Measurements from ENCODE around the gene REL.

The REL gene

DNA sequence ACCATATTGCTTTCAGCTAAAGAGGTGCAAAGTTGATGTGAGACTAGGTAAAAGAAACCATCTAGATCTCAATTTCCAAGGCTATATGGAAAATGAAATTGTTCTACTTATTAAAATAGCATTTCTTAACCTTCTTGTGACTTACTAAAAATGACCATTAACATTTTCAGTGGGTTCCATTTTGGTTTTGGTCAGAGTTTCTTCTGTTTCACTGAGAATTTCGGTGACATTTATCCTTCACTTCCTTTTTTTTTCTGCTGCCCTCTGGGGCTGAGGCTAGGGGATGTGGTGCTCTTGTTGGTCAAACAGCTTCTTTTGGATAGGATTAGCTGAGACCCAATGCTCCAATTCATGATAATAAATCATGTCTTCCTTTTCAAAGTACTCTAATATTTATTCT lies 44.3 kb upstream of the REL start:
- Histone ChIP-seq H3K36me3 (replicated peaks) (no peaks in the 10 kb centered on the region), H3K27ac (no peak overlapping the region), H3K27me3 (replicated peaks) (no peaks in the 10 kb centered on the region), H3K4me3 (ENCODE audit: low read depth, low read length) (no peak overlapping the region)
- DNase-seq, result no peak
- in situ Hi-C loops (cut with HindIII; ENCODE audit: low pct_ligation_motif_present, low sequenced_read_pairs), result no loop called here
- TF ChIP-seq, protein P1, sequence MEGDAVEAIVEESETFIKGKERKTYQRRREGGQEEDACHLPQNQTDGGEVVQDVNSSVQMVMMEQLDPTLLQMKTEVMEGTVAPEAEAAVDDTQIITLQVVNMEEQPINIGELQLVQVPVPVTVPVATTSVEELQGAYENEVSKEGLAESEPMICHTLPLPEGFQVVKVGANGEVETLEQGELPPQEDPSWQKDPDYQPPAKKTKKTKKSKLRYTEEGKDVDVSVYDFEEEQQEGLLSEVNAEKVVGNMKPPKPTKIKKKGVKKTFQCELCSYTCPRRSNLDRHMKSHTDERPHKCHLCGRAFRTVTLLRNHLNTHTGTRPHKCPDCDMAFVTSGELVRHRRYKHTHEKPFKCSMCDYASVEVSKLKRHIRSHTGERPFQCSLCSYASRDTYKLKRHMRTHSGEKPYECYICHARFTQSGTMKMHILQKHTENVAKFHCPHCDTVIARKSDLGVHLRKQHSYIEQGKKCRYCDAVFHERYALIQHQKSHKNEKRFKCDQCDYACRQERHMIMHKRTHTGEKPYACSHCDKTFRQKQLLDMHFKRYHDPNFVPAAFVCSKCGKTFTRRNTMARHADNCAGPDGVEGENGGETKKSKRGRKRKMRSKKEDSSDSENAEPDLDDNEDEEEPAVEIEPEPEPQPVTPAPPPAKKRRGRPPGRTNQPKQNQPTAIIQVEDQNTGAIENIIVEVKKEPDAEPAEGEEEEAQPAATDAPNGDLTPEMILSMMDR (IDR thresholded peaks at IDR 0.05; ENCODE audit: low read depth, low read length, missing control alignments), result no peak

DNA sequence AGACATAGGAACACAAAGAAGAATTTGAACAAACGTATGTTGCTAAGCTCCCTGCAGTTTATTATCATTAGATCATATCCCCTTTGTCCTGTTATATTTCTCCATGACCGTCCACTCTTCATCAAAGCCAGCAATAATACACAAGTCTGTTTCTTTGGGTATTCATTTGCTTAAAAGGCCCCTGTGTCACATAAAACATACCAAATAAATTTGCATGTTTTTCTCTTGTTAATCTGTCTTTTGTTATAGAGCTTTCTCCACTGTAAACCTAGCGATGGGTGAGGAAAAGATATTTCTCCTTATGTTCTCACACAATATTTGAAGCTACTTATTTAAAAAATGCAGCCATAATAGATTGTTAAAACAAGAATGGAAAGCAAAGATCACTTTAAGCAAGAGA lies 42.9 kb upstream of the REL start:
- Histone ChIP-seq H3K27me3 (replicated peaks) (no peaks in the 10 kb centered on the region), H3K27ac (no peak overlapping the region), H3K36me3 (replicated peaks) (no peaks in the 10 kb centered on the region), H3K4me3 (ENCODE audit: low read depth, low read length) (no peak overlapping the region)
- TF ChIP-seq, protein P1 (IDR thresholded peaks at IDR 0.05; ENCODE audit: low read depth, low read length, missing control alignments), result no peak
- DNase-seq, result no peak
- in situ Hi-C loops (cut with HindIII; ENCODE audit: low pct_ligation_motif_present, low sequenced_read_pairs), result no loop called here

DNA sequence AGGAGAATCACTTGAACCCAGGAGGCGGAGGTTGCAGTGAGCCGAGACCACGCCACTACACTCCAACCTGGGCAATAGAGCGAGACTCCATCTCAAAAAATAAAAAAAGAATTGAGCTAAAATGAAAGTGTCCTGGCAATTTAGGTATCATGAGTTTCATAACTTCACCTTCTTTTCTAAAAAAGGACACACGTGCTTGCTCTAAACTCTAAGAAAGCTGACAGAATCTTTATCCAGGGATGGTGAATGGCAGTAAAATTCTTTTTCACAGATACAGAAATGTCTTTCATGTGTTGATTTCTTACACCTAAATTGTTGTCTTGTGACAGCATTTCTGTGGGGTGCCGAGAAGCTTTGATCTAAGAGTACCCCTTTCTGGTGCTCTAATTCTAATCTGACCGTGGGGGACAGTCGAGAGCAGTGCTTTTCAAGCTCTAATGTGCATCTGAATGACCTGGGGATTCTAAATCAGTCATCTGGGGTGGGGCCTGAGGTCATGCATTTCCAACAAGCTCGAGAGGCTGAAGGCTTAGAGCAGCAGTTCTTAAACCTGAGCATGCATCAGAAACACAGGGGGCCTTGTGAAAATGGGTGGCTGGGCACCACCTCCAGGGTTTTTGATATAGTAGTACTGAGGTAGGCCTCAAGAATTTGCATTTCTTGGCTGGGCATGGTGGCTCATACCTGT lies 42.1 kb upstream of the REL start:
- no peaks in the 10 kb centered on the region for H3K27me3 ChIP-seq (replicated peaks)
- DNase-seq, result no peak
- H3K36me3 ChIP-seq (replicated peaks), result no peaks in the 10 kb centered on the region
- H3K4me3 ChIP-seq (ENCODE audit: low read depth, low read length), result no peak overlapping the region
- no peak overlapping the region for H3K27ac ChIP-seq
- TF ChIP-seq, protein P1 (IDR thresholded peaks at IDR 0.05; ENCODE audit: low read depth, low read length, missing control alignments), result no peak
- in situ Hi-C loops (cut with HindIII; ENCODE audit: low pct_ligation_motif_present, low sequenced_read_pairs), result no loop called here

DNA sequence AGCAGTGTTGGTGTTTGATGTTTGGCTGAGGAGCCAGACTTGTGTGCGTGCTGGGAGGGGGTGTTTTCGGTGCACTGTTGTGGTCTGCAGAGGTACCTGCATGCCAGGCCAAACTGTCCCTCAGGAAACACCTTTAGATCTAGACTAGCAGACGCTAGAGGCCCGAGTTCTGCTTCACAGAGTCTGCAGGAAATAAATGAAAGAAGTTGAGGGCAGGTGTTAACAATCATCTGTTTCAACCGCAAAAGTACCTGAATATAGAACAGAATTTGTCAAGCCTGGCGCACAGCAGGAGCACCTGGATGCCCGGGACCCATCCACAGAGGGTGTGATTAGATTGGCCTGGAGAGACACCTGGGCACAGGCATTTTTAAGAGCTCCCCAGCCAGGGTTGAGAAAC lies 40.5 kb upstream of the REL start:
- Histone ChIP-seq H3K4me3 (ENCODE audit: low read depth, low read length) (no peak overlapping the region), H3K36me3 (replicated peaks) (no peaks in the 10 kb centered on the region), H3K27ac (no peak overlapping the region), H3K27me3 (replicated peaks) (no peaks in the 10 kb centered on the region)
- TF ChIP-seq, protein P1 (IDR thresholded peaks at IDR 0.05; ENCODE audit: low read depth, low read length, missing control alignments), result no peak
- in situ Hi-C loops (cut with HindIII; ENCODE audit: low pct_ligation_motif_present, low sequenced_read_pairs), result no loop called here
- DNase-seq, result no peak

DNA sequence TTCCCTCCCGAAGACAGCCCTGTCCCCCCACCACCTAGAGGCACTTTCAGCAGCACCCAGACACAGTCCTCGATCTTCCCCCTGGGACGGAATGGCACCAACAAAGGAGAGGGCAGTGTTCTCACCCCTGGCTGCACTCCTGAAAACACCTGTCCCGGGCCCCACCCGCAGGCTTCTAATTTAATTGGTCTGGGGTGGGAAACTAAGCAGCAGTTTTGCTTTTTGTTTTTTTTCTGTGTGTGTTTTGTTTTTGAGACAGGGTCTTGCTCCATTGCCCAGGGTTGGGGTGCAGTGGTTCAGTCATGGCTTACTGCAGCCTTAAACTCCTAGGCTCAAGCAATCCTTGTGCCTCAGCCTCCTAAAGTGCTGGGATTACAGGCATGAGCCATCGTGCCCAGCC lies 38.4 kb upstream of the REL start:
- no peak for DNase-seq
- no peaks in the 10 kb centered on the region for H3K27me3 ChIP-seq (replicated peaks)
- H3K4me3 ChIP-seq (ENCODE audit: low read depth, low read length), result no peak overlapping the region
- in situ Hi-C loops (cut with HindIII; ENCODE audit: low pct_ligation_motif_present, low sequenced_read_pairs), result no loop called here
- TF ChIP-seq, protein P1 (IDR thresholded peaks at IDR 0.05; ENCODE audit: low read depth, low read length, missing control alignments), result no peak
- no peak overlapping the region for H3K27ac ChIP-seq
- H3K36me3 ChIP-seq (replicated peaks), result no peaks in the 10 kb centered on the region

DNA sequence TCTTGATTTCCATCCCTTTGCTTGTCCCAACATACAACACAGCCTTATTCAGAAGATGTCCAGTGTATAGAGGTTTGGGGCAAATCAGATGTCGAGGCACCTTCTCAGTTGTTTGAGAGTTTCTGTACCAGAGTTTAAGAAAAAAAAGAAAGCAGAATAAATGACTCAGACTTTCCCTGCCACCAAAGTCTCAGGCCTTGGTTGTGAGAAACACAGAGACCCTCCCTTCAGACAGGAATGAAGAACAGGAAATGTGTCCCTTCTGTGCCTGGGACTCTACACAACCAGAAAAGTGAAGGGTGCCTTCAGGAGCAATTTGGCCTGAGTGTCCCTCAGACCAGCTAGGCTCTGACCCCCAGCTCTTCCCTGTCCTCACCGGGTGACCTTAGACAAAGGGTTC lies 37.3 kb upstream of the REL start:
- Histone ChIP-seq H3K27me3 (replicated peaks) (no peaks in the 10 kb centered on the region), H3K4me3 (ENCODE audit: low read depth, low read length) (no peak overlapping the region), H3K27ac (no peak overlapping the region), H3K36me3 (replicated peaks) (no peaks in the 10 kb centered on the region)
- in situ Hi-C loops (cut with HindIII; ENCODE audit: low pct_ligation_motif_present, low sequenced_read_pairs), result no loop called here
- no peak for DNase-seq
- TF ChIP-seq, protein P1 (IDR thresholded peaks at IDR 0.05; ENCODE audit: low read depth, low read length, missing control alignments), result no peak

Data from brain microvascular endothelial cell (primary cell).